ENCODE data around the gene NRXN3. TPM values are rescaled to one million over a fixed set of nuclear protein-coding genes. Genes with fewer than 3 reads are reported as not detected.

Gene NRXN3
- total and polyA plus RNA-seq, 2 of the 13 experiments (the other 11 are each of a cell fraction or from before 2014, with no cell fraction given): 0.03 TPM; not detected in 1

- Histone ChIP-seq H3K9ac (ENCODE audit: insufficient read depth, low read depth, low read length) (no peak overlapping the region), H3K79me2 (ENCODE audit: insufficient read depth, low read length) (no peaks in the 10 kb centered on the region), H3K4me3 (replicated peaks in 1 of 3; ENCODE audit: insufficient read depth in 1 of 3, low read depth in 2 of 3, low read length in 3 of 3) (no peak overlapping the region), H3K9me3 (ENCODE audit: low read length) (peaks cover 85% of the 10 kb centered on the region), H4K20me1 (ENCODE audit: insufficient read depth, low read length) (no peaks in the 10 kb centered on the region), H2AFZ (ENCODE audit: low read length) (no peak overlapping the region), H3K4me1 (ENCODE audit: insufficient read depth, low read length) (no peaks in the 10 kb centered on the region), H3K27me3 (ENCODE audit: control insufficient read depth in 1 of 2, insufficient read depth in 2 of 2, low read length in 2 of 2) (no peaks in the 10 kb centered on the region), H3K4me2 (ENCODE audit: low read depth, low read length) (no peak overlapping the region), H3K27ac (ENCODE audit: extremely low read length, insufficient read depth, low read length) (no peak overlapping the region), H3K36me3 (replicated peaks in 1 of 2; ENCODE audit: control insufficient read depth in 1 of 2, insufficient read depth in 2 of 2, low read length in 2 of 2) (no peaks in the 10 kb centered on the region)
- ChIA-PET POLR2A (no interaction called here), CTCF (ENCODE audit: low intra/inter-chr PET ratio, low total read pairs) (no interaction called here)
- no peak for ATAC-seq
- DNase-seq (ENCODE audit: low spot score): no peak
- intact Hi-C loops (cut with micrococcal nuclease; ENCODE audit: unreplicated experiment) (no loop called here), in situ Hi-C loops (cut with HindIII; ENCODE audit: extremely low pct_ligation_motif_present, low pct_unique_long_range_greater_than_20kb) (no loop called here)
- FAIRE-seq: no peak
- BruUV-seq (replicated peaks): no TSS peak
- WGBS (ENCODE audit: low lambda C conversion rate): 31% methylated on average over 3 of the region's 3 CpGs
- TF ChIP-seq SRSF9 (IDR thresholded peaks at IDR 0.05; ENCODE audit: borderline replicate concordance, insufficient read depth, low read depth, low read length, poor library complexity, severe bottlenecking) (no peak), MLXIP (CRISPR knock-in tag; IDR thresholded peaks at IDR 0.05; ENCODE audit: borderline replicate concordance) (no peak), ZMAT5 (CRISPR knock-in tag; IDR thresholded peaks at IDR 0.05; ENCODE audit: borderline replicate concordance, low read depth) (no peak), ZNF557 (CRISPR knock-in tag; IDR thresholded peaks at IDR 0.05) (no peak), RXRB (CRISPR knock-in tag; IDR thresholded peaks at IDR 0.05; ENCODE audit: borderline replicate concordance) (no peak), NFATC3 (CRISPR knock-in tag; IDR thresholded peaks at IDR 0.05) (no peak), SCMH1 (CRISPR knock-in tag; IDR thresholded peaks at IDR 0.05; ENCODE audit: borderline replicate concordance) (no peak), ZGPAT (CRISPR knock-in tag; IDR thresholded peaks at IDR 0.05) (no peak), BHLHE40 (IDR thresholded peaks at IDR 0.05; ENCODE audit: low read length) (no peak), GFI1 (CRISPR knock-in tag; IDR thresholded peaks at IDR 0.05; ENCODE audit: borderline replicate concordance) (no peak), ATF7-NPFF (CRISPR knock-in tag; IDR thresholded peaks at IDR 0.05; ENCODE audit: low read depth) (no peak), ZNF577 (CRISPR knock-in tag; IDR thresholded peaks at IDR 0.05; ENCODE audit: borderline replicate concordance, low read depth) (no peak), KAT2B (IDR thresholded peaks at IDR 0.05; ENCODE audit: borderline replicate concordance, low read depth, low read length) (no peak), PRDM15 (CRISPR knock-in tag; IDR thresholded peaks at IDR 0.05) (no peak), ZSCAN5A (CRISPR knock-in tag; IDR thresholded peaks at IDR 0.05; ENCODE audit: borderline replicate concordance) (no peak)
Measured at GRCh38 chr14:79729731-79730130, 1559.6 kb downstream of the NRXN3 start.

Measured in HepG2 (cell line).